WTC11 (cell line): ENCODE data around the gene WDR33. TPM values are rescaled to one million over a fixed set of nuclear protein-coding genes. Genes with fewer than 3 reads are reported as not detected.
"Not testable (repeated sequence)": the region's sequence is repeated elsewhere in the genome, so short reads cannot be mapped to it uniquely, and the experiment has no call there.

ENCODE experiments used
- ATAC-seq: fragments of 200-7000 bp; cut with Tn5 transposase; 2 replicates; pipeline ENCODE4 v1.10.0; 2021; ENCODE audit warnings: mild to moderate bottlenecking, moderate library complexity
- CTCF ChIA-PET: fragments of 300-600 bp; sonication (Branson Sonifier 250); formaldehyde crosslinking; loops from one replicate; lab custom pipeline; 2021; ENCODE audit warnings: antibody characterized with exemption; lab: Charles Lee
- POLR2A ChIA-PET: fragments of 350-600 bp; sonication (Branson Sonifier 250); formaldehyde crosslinking; loops from one replicate; lab custom pipeline; 2021; ENCODE audit warnings: antibody characterized with exemption; lab: Charles Lee
- DNase-seq: peaks from one replicate; pipeline ENCODE4 v3.0.0; 2021; ENCODE audit warnings: low spot score
- H3K27ac Mint-ChIP-seq: 2 replicates; pipeline ENCODE4 v1.8.0; 2021; ENCODE audit warnings: mixed read lengths
- H3K27me3 Mint-ChIP-seq: 2 replicates; pipeline ENCODE4 v1.8.0; 2021; ENCODE audit warnings: low read depth, mild to moderate bottlenecking, moderate library complexity, mixed read lengths
- H3K36me3 Mint-ChIP-seq: 2 replicates; pipeline ENCODE4 v1.8.0; 2021; ENCODE audit warnings: mixed read lengths
- H3K4me1 Mint-ChIP-seq: 2 replicates; pipeline ENCODE4 v1.8.0; 2022; ENCODE audit warnings: mixed read lengths
- H3K4me3 Mint-ChIP-seq: 2 replicates; pipeline ENCODE4 v1.8.0; 2021; ENCODE audit warnings: mild to moderate bottlenecking, moderate library complexity, mixed read lengths
- H3K9me3 Mint-ChIP-seq: 2 replicates; pipeline ENCODE4 v1.8.0; 2021; ENCODE audit warnings: mixed read lengths
- CREM ChIP-seq: sonication (generic); formaldehyde crosslinking; IDR thresholded peaks from 2 replicates; pipeline ENCODE4 v1.8.1; 2022; ENCODE audit warnings: mild to moderate bottlenecking, missing genetic modification reagents, moderate library complexity
- ETV6 ChIP-seq: sonication (generic); formaldehyde crosslinking; IDR thresholded peaks from 2 replicates; pipeline ENCODE4 v1.8.1; 2022; ENCODE audit warnings: mild to moderate bottlenecking, missing genetic modification reagents
- FOXJ3 ChIP-seq: sonication (generic); formaldehyde crosslinking; IDR thresholded peaks from 2 replicates; pipeline ENCODE4 v1.9.0; 2021; ENCODE audit warnings: missing genetic modification reagents, mild to moderate bottlenecking, borderline replicate concordance
- FOXK1 ChIP-seq: sonication (generic); formaldehyde crosslinking; IDR thresholded peaks from 2 replicates; pipeline ENCODE4 v1.8.0; 2022; ENCODE audit warnings: mild to moderate bottlenecking, moderate library complexity, missing genetic modification reagents
- IRF2 ChIP-seq: sonication (generic); formaldehyde crosslinking; IDR thresholded peaks from 2 replicates; pipeline ENCODE4 v1.8.0; 2022; ENCODE audit warnings: low read depth, missing genetic modification reagents, borderline replicate concordance
- MLX ChIP-seq: sonication (generic); formaldehyde crosslinking; IDR thresholded peaks from 2 replicates; pipeline ENCODE4 v1.8.1; 2023; ENCODE audit warnings: mild to moderate bottlenecking, missing genetic modification reagents, moderate library complexity
- NFATC4 ChIP-seq: fragments of 250-450 bp; sonication (Bioruptor Pico); IDR thresholded peaks from 2 replicates; pipeline ENCODE4 v1.9.0; 2021; ENCODE audit warnings: mild to moderate bottlenecking
- RELA ChIP-seq: sonication (generic); formaldehyde crosslinking; IDR thresholded peaks from 2 replicates; pipeline ENCODE4 v1.8.1; 2022; ENCODE audit warnings: missing genetic modification reagents, mild to moderate bottlenecking, borderline replicate concordance
- SMAD3 ChIP-seq: sonication (generic); formaldehyde crosslinking; IDR thresholded peaks from 2 replicates; pipeline ENCODE4 v1.8.0; 2022; ENCODE audit warnings: missing genetic modification reagents, mild to moderate bottlenecking, borderline replicate concordance
- USF1 ChIP-seq: sonication (generic); formaldehyde crosslinking; IDR thresholded peaks from 2 replicates; pipeline ENCODE4 v1.8.0; 2022; ENCODE audit warnings: mild to moderate bottlenecking, missing genetic modification reagents
- ZNF263 ChIP-seq: sonication (generic); formaldehyde crosslinking; IDR thresholded peaks from 2 replicates; pipeline ENCODE4 v1.8.1; 2022; ENCODE audit warnings: low read depth, mild to moderate bottlenecking, moderate library complexity, missing genetic modification reagents
- total RNA-seq: library from RNA; stranded (reverse); gene quantifications from 3 replicates; pipeline ENCODE4 v1.2.3, GENCODE V29; 2021
- TF ChIP-seq, protein P1 (sequence below): fragments of 200-600 bp; IDR thresholded peaks from 2 replicates; pipeline ENCODE4 v1.8.0; 2022; ENCODE audit warnings: antibody characterized with exemption
- TF ChIP-seq, protein P2 (sequence below): sonication (generic); formaldehyde crosslinking; IDR thresholded peaks from 2 replicates; pipeline ENCODE4 v1.8.1; 2023; ENCODE audit warnings: mild to moderate bottlenecking, missing genetic modification reagents
- TF ChIP-seq, protein P3 (sequence below): sonication (generic); formaldehyde crosslinking; IDR thresholded peaks from 2 replicates; pipeline ENCODE4 v1.8.1; 2023; ENCODE audit warnings: mild to moderate bottlenecking, missing genetic modification reagents

The WDR33 gene
- total RNA-seq, 1 experiment from 2014 or later = 67.1 TPM

- TF ChIP-seq, protein P1, sequence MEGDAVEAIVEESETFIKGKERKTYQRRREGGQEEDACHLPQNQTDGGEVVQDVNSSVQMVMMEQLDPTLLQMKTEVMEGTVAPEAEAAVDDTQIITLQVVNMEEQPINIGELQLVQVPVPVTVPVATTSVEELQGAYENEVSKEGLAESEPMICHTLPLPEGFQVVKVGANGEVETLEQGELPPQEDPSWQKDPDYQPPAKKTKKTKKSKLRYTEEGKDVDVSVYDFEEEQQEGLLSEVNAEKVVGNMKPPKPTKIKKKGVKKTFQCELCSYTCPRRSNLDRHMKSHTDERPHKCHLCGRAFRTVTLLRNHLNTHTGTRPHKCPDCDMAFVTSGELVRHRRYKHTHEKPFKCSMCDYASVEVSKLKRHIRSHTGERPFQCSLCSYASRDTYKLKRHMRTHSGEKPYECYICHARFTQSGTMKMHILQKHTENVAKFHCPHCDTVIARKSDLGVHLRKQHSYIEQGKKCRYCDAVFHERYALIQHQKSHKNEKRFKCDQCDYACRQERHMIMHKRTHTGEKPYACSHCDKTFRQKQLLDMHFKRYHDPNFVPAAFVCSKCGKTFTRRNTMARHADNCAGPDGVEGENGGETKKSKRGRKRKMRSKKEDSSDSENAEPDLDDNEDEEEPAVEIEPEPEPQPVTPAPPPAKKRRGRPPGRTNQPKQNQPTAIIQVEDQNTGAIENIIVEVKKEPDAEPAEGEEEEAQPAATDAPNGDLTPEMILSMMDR = no peak
- TF ChIP-seq MLX (CRISPR knock-in tag) = no peak
Measured at GRCh38 chr2:127776122-127776780, 34.7 kb downstream of the WDR33 start (continued).

DNA sequence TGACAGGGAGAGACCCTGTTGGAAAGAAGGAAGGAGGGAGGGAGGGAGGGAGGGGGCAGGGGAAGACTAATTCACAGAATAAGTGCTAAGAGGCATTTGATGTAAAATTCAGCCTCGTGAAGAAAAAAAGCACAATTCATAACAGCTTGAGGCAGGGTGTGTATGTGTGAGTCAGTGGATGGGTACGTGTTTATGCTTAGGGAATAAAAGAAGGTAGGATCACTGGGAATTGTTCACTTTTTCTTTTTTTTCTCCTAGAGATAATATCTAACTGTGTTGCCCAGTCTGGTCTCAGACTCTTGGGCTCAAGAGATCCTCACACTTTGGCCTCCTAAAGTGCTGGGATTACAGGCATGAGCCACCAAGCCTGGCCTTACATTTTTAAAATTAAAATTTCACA lies 39.2 kb downstream of the WDR33 start:
- Mint-ChIP-seq H3K27ac (peak overlapping the region; percentile 27; the same call in 1 of the 2 replicates), H3K27me3 (no peaks in the 10 kb centered on the region), H3K4me1 (peaks cover 19% of the 10 kb centered on the region), H3K36me3 (peaks cover 13% of the 10 kb centered on the region), H3K9me3 (no peaks in the 10 kb centered on the region), H3K4me3 (no peak overlapping the region)
- ChIA-PET POLR2A (no interaction called here), CTCF (no interaction called here)
- TF ChIP-seq FOXK1 (CRISPR knock-in tag) (no peak), SMAD3 (CRISPR knock-in tag) (no peak), USF1 (no peak), ZNF263 (CRISPR knock-in tag) (no peak), RELA (no peak), ETV6 (CRISPR knock-in tag) (no peak), NFATC4 (no peak), CREM (CRISPR knock-in tag) (no peak)
- TF ChIP-seq, protein P2, sequence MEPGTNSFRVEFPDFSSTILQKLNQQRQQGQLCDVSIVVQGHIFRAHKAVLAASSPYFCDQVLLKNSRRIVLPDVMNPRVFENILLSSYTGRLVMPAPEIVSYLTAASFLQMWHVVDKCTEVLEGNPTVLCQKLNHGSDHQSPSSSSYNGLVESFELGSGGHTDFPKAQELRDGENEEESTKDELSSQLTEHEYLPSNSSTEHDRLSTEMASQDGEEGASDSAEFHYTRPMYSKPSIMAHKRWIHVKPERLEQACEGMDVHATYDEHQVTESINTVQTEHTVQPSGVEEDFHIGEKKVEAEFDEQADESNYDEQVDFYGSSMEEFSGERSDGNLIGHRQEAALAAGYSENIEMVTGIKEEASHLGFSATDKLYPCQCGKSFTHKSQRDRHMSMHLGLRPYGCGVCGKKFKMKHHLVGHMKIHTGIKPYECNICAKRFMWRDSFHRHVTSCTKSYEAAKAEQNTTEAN (CRISPR knock-in tag) = no peak
- no peak for DNase-seq
- no peak for ATAC-seq

GRCh38 chr2:127770973-127771735 lies 39.8 kb downstream of the WDR33 start:
- CTCF ChIA-PET = no interaction called here
- ATAC-seq (no peak), DNase-seq (no peak)
- POLR2A ChIA-PET = no interaction called here
- TF ChIP-seq IRF2 (no peak), FOXJ3 (CRISPR knock-in tag) (no peak)
- TF ChIP-seq, protein P3, sequence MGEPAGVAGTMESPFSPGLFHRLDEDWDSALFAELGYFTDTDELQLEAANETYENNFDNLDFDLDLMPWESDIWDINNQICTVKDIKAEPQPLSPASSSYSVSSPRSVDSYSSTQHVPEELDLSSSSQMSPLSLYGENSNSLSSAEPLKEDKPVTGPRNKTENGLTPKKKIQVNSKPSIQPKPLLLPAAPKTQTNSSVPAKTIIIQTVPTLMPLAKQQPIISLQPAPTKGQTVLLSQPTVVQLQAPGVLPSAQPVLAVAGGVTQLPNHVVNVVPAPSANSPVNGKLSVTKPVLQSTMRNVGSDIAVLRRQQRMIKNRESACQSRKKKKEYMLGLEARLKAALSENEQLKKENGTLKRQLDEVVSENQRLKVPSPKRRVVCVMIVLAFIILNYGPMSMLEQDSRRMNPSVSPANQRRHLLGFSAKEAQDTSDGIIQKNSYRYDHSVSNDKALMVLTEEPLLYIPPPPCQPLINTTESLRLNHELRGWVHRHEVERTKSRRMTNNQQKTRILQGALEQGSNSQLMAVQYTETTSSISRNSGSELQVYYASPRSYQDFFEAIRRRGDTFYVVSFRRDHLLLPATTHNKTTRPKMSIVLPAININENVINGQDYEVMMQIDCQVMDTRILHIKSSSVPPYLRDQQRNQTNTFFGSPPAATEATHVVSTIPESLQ = no peak
- Mint-ChIP-seq H3K27me3 (no peaks in the 10 kb centered on the region), H3K4me3 (no peak overlapping the region), H3K27ac (peak overlapping the region; percentile 27; the same call in 1 of the 2 replicates), H3K36me3 (peaks cover 17% of the 10 kb centered on the region), H3K9me3 (no peaks in the 10 kb centered on the region), H3K4me1 (peaks cover 13% of the 10 kb centered on the region)

DNA sequence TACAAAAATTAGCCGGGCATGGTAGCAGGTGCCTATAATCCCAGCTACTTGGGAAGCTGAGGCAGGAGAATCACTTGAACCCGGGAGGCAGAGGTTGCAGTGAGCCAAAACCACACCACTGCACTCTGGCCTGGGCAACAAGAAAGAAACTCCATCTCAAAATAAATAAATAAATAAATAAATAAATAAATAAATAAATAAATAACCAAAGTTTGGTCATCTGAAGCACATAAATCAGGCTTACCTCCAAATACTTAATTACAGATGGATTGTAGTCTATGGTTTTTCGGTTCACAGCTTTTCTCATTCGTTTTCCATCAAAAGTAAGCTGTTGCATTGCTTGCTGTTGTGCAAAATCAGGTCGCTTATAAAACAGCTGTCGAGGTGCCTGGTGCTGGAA lies 40.4 kb downstream of the WDR33 start:
- DNase-seq, H3K27me3 Mint-ChIP-seq, POLR2A ChIA-PET, H3K9me3 Mint-ChIP-seq, H3K4me1 Mint-ChIP-seq, H3K27ac Mint-ChIP-seq, ATAC-seq, H3K4me3 Mint-ChIP-seq, CTCF ChIA-PET: not testable (repeated sequence)
- H3K36me3 Mint-ChIP-seq = peaks cover 22% of the 10 kb centered on the region
